RCC 7860 (cell line): Measurements from ENCODE around the gene AFG3L2.

Experiments used
- DNase-seq: peaks from one replicate; pipeline ENCODE4 v3.0.0-alpha.2; 2015; ENCODE audit warnings: low spot score
- FAIRE-seq: peaks from 2 replicates; lab custom pipeline; 2012; peaks lifted over from hg19 to GRCh38; lab: Jason Lieb, UNC

AFG3L2 gene

GRCh38 chr18:12362473-12363174 lies 14.4 kb downstream of the AFG3L2 start:
- FAIRE-seq (no peak), DNase-seq (no peak)

GRCh38 chr18:12361770-12362378 lies 15.2 kb downstream of the AFG3L2 start:
- peak; percentile 81 for FAIRE-seq
- peak; percentile 40 for DNase-seq

DNA sequence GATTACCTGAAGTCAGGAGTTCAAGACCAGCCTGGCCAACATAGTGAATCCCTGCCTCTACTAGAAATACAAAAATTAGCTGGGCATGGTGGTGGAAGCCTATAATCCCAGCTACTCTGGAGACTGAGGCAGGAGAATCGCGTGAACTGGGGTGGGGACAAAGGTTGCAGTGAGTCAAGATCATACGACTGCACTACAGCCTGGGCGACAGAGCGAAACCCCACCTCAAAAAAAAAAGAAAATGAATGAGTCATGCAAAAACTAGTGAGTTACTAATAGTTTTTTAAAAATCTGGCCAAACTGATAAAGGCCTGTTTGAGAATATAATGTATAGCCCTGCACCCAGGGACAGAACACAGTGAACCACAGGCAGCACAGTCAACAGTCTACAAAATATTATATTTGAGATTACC lies 17.5 kb downstream of the AFG3L2 start:
- DNase-seq: peak; percentile 57
- FAIRE-seq: peak; percentile 91

DNA sequence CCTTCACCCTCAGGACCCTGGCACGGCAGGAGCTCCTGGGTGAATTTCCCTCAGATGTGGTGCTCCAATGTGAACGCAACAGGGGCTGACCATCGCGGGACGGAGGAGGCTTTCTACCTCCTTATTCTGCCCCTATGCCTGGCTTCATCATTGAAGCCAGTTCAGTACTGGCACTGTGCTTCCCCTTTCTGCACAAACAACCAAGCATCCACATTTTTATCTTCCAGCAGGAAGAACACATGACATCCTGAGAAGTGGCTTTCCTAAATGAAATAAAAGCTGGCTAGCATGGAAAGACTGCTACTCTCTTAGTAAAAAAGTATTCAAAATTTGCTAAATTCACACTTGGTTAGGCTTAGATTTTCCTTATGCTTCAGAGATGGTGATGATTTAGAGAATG lies 24.8 kb downstream of the AFG3L2 start:
- FAIRE-seq: no peak
- no peak for DNase-seq

GRCh38 chr18:12347895-12348294 lies 29.1 kb downstream of the AFG3L2 start:
- FAIRE-seq (no peak), DNase-seq (no peak)

DNA sequence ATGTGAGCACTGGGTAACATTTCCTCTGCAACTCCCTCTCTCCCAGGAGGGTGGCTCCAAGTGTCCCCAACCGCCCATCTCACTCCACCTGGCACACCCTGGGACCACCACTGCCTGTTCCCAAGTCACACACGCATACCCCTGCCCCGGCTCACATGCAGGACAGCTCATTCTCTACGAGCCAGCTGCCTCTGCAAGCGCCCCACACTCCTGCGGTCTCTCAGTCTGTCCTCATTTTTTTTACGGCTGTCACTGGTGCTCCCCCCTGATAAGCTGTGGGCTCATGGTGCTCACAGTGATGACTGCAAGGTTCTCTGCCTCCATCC lies 30.8 kb downstream of the AFG3L2 start:
- no peak for FAIRE-seq
- DNase-seq: no peak

DNA sequence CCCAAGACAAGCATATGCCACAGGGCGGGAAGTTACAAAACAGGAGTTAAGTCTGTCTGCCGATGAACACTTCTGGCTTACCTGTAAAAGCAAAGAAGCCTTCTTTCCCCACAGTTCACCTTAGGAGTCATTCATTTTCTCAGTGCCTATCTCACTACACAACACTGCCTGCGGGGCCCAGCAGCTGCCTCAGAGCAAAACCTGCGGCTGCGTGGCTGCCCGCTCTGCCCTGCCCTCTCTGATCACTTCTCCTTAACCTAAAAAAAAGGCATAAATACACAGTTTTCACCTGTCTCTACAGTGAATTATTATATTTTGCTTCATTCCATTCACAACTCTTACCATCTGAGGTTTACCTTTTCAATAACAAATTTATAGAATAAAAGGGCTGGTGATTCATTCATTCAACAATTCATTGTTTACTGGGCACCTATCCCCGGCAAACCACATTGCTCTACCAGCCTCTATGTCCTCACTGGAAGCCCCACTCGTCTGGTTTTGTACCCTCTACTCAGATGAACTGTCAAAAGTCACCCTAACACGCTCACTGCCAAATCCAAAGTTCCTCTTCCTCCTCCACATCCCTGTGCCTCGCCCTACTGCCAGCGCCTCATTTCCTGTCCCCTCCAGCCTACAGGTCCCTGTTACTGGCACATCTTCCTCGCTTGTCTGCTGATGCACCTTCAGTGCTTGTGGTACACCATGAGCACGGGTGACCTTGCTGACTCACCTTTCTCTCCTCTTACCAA lies 31.4 kb downstream of the AFG3L2 start:
- DNase-seq: no peak
- FAIRE-seq: no peak

DNA sequence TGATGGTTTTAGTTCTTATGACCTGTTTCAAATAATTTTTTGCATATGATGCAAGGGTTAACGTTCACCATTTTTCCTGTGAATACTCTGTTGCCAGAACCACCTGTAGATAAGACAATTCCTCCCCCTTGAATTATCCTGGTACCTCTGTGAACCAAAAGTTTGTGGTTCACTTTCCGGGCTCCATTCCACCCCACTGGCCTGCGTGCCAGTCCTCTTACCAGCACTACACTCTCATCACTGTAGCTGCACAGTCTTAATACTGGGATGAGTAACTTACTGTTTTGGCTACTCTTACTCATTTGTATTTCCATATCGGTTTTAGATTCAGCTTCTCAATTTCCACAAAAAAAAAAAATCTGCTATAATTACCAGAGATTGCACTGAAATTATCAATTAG lies 34.4 kb downstream of the AFG3L2 start:
- no peak for DNase-seq
- no peak for FAIRE-seq

DNA sequence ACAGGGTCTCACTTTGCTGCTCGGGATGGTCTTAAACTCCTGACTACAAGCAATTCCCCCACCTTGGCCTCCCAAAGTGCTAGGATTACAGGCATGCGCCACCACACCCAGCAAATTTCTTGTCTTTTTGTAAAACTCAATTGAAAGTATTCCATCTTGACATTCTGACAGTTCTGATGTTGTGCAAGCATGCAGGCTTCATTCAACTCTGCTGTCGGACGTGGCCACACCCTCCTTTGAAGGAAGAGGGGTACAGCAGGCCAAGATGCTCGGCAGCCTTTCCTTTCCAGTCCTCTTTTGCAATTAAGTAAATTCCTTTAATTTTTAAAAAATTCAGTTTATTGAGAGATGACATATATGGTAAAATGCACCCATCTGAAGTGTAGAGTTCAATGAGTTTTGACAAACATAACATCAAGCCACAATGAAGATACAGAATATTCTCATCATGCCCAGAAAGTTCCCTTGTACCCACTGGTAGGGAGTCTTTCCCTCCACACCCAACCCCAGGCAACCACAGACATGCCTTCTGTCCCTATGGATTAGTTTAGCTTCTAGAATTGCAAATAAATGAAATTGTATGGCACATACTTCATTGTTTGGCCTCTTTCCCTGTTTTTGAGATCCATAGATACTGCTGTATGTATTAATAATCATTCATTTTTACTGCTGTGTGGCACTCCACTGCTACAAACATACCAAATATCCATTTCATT lies 35.9 kb downstream of the AFG3L2 start:
- DNase-seq (no peak), FAIRE-seq (no peak)

DNA sequence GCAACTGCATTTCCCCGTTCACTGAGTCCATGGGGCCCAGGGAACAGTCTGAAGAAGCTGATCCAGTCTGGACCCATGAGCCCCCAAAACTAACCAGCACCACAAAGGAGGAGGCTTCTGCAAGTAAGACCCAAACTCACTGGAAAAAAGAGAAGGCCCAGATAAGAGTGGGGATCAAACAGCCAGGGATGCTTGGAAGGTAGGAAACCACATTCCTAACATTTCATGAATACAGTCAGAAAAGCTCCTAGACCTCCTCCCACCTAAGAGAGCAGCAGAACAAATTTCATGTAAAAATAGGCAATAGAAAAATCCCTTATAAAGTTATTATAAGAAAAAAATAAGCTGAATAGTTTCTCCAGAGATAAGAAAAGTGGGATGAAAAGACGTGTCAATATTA lies 38.6 kb downstream of the AFG3L2 start:
- no peak for FAIRE-seq
- DNase-seq: no peak

- FAIRE-seq (peak; percentile 91), DNase-seq (peak; percentile 82)
Measured at GRCh38 chr18:12336887-12337286, 40.1 kb downstream of the AFG3L2 start.

DNA sequence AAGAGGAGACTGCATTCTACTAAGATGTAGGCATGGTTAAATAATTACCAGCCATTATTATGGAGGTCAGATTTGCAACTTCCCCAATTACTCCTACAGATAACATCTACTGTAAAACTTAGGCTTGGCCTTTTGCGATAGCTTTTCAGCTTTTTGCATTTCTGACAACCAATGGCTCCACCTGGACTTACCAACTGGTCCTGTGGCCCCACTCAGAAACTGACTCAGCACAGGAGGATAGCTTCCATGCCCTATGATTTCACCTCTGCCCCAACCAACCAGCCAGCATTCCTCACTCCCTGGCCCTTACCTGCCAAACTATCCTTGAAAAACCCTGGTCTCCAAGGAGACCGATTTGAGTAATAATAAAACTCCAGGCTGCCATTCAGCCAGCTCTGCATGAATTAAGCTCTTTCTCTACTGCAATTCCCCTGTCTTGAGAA lies 40.8 kb downstream of the AFG3L2 start:
- peak; percentile 39 for DNase-seq
- no peak for FAIRE-seq

- FAIRE-seq: no peak
Measured at GRCh38 chr18:12335503-12335902, 41.5 kb downstream of the AFG3L2 start.

GRCh38 chr18:12334863-12335262 lies 42.2 kb downstream of the AFG3L2 start:
- DNase-seq (no peak), FAIRE-seq (no peak)

More at GRCh38 chr18:12335503-12335902, 41.5 kb downstream of the AFG3L2 start:
- DNase-seq: no peak

GRCh38 chr18:12334366-12334808 lies 42.6 kb downstream of the AFG3L2 start:
- no peak for FAIRE-seq
- no peak for DNase-seq

GRCh38 chr18:12333506-12334290 lies 43.3 kb downstream of the AFG3L2 start:
- DNase-seq: no peak
- no peak for FAIRE-seq

DNA sequence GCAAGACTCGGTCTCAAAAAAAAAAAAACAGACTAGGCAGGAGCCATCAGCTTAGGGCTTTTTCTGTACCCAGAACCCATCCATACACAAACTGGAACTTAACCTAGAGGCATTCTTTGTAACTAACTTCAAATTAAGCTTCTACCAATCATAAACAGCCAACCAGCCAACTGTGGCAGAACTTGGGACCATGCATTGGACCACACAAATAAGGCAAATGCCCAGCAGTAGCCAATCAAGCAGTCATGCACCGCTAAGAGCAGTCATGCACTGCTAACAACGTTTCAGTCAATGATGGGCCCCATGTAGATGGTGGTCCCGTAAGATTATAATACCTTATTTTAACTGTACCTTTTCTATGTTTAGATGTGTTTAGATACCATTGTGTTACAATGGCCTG lies 46.3 kb downstream of the AFG3L2 start:
- DNase-seq (no peak), FAIRE-seq (no peak)

DNA sequence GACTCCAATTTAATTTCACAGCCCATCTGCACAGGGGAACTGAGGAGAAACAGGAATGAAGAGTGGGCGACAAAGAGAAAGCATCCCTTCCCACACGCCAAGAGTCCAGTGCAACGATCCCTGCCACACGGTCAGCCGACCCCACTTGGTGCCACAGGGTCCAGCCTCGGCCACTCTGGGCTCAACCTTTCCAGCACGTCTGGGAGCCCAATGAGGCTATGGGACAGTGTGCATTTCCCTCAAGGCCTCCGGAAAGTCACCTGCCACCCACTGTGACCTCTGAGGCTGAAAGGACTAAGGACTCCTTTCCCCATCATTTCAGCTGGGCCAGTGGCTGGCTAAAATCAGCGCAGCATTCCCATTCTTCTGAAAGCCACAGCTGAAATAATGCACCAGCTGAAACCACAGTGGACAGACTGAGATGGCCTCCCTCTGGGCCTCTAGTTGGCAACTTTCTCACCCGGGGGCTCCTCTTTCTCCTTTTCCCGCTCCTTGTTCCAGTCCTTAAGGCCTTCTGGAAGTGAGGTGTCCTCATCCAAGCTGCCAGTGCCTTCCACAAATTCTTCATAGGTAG lies 47.8 kb downstream of the AFG3L2 start:
- DNase-seq (no peak), FAIRE-seq (no peak)

GRCh38 chr18:12328179-12328823 lies 48.7 kb downstream of the AFG3L2 start:
- DNase-seq (no peak), FAIRE-seq (no peak)
